ENCODE results near the gene NIPBL. TPM values are rescaled to one million over a fixed set of nuclear protein-coding genes. Genes with fewer than 3 reads are reported as not detected.

The NIPBL gene
- total and polyA plus RNA-seq, 2 of the 13 experiments (the other 11 are each of a cell fraction or from before 2014, with no cell fraction given): 12.3 to 32.3 TPM

DNA sequence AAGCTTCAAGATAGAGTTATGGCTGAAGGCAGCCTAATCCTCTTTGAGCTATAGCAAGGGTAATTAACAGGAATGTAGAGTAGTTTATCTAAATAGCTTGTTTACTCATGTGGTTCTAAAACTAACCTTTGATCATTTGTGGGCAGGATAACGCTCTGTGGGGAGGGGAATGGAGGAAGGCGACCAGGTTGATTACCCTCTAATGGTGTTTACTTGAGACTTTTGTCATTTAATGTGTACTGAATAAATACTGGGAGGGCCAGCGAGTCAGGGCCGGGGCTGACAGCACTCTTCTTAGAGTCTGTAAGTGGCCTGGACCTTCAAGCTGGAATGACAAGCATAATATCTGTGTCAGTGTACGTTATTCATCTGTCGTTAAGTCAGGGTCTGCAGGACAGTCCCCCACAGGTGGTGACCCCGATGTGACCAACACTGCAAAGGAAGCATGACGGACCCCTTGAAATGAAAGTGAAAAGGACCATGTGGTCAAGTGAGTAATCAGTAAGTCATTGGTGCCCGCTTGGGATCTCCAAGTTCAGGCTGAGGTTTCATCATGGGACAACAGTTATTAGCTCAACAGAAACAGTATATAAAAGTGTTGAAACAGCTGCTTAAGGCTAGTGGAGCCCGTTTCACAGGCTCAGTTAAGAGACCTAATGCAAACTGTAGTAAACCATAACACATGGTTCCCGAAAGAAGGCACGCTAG is 210.1 kb downstream of the NIPBL start (continued):
- TF ChIP-seq EHMT2 (IDR thresholded peaks at IDR 0.05; ENCODE audit: borderline replicate concordance, low read depth, low read length) (no peak), ZNF543 (CRISPR knock-in tag; IDR thresholded peaks at IDR 0.05) (no peak), HOXA5 (CRISPR knock-in tag; IDR thresholded peaks at IDR 0.05) (no peak), TBX3 (IDR thresholded peaks at IDR 0.05; ENCODE audit: borderline replicate concordance) (peak; percentile 94), TCF7 (IDR thresholded peaks at IDR 0.05; ENCODE audit: low read depth) (peak; percentile 52), ZNF780A (CRISPR knock-in tag; IDR thresholded peaks at IDR 0.05) (no peak), TBX2 (CRISPR knock-in tag; IDR thresholded peaks at IDR 0.05; ENCODE audit: borderline replicate concordance) (no peak)
- TF ChIP-seq, protein P1, sequence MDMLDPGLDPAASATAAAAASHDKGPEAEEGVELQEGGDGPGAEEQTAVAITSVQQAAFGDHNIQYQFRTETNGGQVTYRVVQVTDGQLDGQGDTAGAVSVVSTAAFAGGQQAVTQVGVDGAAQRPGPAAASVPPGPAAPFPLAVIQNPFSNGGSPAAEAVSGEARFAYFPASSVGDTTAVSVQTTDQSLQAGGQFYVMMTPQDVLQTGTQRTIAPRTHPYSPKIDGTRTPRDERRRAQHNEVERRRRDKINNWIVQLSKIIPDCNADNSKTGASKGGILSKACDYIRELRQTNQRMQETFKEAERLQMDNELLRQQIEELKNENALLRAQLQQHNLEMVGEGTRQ (IDR thresholded peaks at IDR 0.05; ENCODE audit: low read depth, low read length): no peak
- TF ChIP-seq, protein P1 (CRISPR knock-in tag; IDR thresholded peaks at IDR 0.05; ENCODE audit: borderline replicate concordance): no peak
- TF ChIP-seq, protein P2, sequence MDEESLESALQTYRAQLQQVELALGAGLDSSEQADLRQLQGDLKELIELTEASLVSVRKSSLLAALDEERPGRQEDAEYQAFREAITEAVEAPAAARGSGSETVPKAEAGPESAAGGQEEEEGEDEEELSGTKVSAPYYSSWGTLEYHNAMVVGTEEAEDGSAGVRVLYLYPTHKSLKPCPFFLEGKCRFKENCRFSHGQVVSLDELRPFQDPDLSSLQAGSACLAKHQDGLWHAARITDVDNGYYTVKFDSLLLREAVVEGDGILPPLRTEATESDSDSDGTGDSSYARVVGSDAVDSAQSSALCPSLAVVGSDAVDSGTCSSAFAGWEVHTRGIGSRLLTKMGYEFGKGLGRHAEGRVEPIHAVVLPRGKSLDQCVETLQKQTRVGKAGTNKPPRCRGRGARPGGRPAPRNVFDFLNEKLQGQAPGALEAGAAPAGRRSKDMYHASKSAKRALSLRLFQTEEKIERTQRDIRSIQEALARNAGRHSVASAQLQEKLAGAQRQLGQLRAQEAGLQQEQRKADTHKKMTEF (CRISPR knock-in tag; IDR thresholded peaks at IDR 0.05): no peak
- TF ChIP-seq, protein P3, sequence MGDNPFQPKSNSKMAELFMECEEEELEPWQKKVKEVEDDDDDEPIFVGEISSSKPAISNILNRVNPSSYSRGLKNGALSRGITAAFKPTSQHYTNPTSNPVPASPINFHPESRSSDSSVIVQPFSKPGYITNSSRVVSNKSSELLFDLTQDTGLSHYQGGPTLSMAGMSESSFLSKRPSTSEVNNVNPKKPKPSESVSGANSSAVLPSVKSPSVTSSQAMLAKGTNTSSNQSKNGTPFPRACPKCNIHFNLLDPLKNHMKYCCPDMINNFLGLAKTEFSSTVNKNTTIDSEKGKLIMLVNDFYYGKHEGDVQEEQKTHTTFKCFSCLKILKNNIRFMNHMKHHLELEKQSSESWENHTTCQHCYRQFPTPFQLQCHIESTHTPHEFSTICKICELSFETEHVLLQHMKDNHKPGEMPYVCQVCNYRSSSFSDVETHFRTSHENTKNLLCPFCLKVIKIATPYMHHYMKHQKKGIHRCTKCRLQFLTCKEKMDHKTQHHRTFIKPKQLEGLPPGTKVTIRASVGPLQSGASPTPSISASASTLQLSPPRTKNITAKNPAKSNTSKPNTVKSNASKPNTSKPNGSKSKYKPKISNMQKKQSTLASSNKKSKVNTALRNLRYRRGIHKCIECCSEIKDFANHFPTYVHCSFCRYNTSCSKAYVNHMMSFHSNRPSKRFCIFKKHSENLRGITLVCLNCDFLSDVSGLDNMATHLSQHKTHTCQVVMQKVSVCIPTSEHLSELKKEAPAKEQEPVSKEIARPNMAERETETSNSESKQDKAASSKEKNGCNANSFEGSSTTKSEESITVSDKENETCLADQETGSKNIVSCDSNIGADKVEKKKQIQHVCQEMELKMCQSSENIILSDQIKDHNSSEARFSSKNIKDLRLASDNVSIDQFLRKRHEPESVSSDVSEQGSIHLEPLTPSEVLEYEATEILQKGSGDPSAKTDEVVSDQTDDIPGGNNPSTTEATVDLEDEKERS (CRISPR knock-in tag; IDR thresholded peaks at IDR 0.05): no peak
- TF ChIP-seq, protein P4, sequence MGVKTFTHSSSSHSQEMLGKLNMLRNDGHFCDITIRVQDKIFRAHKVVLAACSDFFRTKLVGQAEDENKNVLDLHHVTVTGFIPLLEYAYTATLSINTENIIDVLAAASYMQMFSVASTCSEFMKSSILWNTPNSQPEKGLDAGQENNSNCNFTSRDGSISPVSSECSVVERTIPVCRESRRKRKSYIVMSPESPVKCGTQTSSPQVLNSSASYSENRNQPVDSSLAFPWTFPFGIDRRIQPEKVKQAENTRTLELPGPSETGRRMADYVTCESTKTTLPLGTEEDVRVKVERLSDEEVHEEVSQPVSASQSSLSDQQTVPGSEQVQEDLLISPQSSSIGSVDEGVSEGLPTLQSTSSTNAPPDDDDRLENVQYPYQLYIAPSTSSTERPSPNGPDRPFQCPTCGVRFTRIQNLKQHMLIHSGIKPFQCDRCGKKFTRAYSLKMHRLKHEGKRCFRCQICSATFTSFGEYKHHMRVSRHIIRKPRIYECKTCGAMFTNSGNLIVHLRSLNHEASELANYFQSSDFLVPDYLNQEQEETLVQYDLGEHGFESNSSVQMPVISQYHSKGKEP (CRISPR knock-in tag; IDR thresholded peaks at IDR 0.05): no peak
- TF ChIP-seq, protein P5, sequence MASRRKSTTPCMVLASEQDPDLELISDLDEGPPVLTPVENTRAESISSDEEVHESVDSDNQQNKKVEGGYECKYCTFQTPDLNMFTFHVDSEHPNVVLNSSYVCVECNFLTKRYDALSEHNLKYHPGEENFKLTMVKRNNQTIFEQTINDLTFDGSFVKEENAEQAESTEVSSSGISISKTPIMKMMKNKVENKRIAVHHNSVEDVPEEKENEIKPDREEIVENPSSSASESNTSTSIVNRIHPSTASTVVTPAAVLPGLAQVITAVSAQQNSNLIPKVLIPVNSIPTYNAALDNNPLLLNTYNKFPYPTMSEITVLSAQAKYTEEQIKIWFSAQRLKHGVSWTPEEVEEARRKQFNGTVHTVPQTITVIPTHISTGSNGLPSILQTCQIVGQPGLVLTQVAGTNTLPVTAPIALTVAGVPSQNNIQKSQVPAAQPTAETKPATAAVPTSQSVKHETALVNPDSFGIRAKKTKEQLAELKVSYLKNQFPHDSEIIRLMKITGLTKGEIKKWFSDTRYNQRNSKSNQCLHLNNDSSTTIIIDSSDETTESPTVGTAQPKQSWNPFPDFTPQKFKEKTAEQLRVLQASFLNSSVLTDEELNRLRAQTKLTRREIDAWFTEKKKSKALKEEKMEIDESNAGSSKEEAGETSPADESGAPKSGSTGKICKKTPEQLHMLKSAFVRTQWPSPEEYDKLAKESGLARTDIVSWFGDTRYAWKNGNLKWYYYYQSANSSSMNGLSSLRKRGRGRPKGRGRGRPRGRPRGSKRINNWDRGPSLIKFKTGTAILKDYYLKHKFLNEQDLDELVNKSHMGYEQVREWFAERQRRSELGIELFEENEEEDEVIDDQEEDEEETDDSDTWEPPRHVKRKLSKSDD (CRISPR knock-in tag; IDR thresholded peaks at IDR 0.05; ENCODE audit: low read depth): no peak
- TF ChIP-seq, protein P6, sequence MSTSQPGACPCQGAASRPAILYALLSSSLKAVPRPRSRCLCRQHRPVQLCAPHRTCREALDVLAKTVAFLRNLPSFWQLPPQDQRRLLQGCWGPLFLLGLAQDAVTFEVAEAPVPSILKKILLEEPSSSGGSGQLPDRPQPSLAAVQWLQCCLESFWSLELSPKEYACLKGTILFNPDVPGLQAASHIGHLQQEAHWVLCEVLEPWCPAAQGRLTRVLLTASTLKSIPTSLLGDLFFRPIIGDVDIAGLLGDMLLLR (CRISPR knock-in tag; IDR thresholded peaks at IDR 0.05): no peak
- TF ChIP-seq, protein P7, sequence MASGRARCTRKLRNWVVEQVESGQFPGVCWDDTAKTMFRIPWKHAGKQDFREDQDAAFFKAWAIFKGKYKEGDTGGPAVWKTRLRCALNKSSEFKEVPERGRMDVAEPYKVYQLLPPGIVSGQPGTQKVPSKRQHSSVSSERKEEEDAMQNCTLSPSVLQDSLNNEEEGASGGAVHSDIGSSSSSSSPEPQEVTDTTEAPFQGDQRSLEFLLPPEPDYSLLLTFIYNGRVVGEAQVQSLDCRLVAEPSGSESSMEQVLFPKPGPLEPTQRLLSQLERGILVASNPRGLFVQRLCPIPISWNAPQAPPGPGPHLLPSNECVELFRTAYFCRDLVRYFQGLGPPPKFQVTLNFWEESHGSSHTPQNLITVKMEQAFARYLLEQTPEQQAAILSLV (CRISPR knock-in tag; IDR thresholded peaks at IDR 0.05; ENCODE audit: borderline replicate concordance): no peak

All from HepG2 (cell line).